ENCODE measurements around the gene C13orf42. TPM values are rescaled to one million over a fixed set of nuclear protein-coding genes. Genes with fewer than 3 reads are reported as not detected.

C13orf42 gene
- total RNA-seq = not detected

GRCh38 chr13:51111174-51111573 lies at the start of gene C13orf42:
Gene C13orf42, minus strand, starts transcription at chr13:51111274. Its CDS starts 65 bp downstream, at chr13:51111209.
- no peak for DNase-seq (ENCODE audit: low spot score)
- intact Hi-C loops (cut with DNase I) = no loop called here
- no peak for ATAC-seq

GRCh38 chr13:51158880-51159518 lies 47.9 kb upstream of the C13orf42 start:
- intact Hi-C loops (cut with DNase I) = no loop called here
- DNase-seq (ENCODE audit: low spot score) (no peak), ATAC-seq (no peak)

- DNase-seq (ENCODE audit: low spot score) (no peak), ATAC-seq (no peak)
- intact Hi-C loops (cut with DNase I) = no loop called here
These were observed 47.3 kb upstream of the C13orf42 start for GRCh38 chr13:51158365-51158764.

- intact Hi-C loops (cut with DNase I) = no loop called here
These were observed 45.6 kb upstream of the C13orf42 start for GRCh38 chr13:51156648-51157047.

GRCh38 chr13:51155776-51156515 lies 44.9 kb upstream of the C13orf42 start:
- intact Hi-C loops (cut with DNase I) = no loop called here

More at GRCh38 chr13:51156648-51157047, 45.6 kb upstream of the C13orf42 start:
- ATAC-seq (no peak), DNase-seq (ENCODE audit: low spot score) (no peak)

GRCh38 chr13:51155161-51155560 lies 44.1 kb upstream of the C13orf42 start:
- intact Hi-C loops (cut with DNase I) = no loop called here
- ATAC-seq (no peak), DNase-seq (ENCODE audit: low spot score) (no peak)

More at GRCh38 chr13:51155776-51156515, 44.9 kb upstream of the C13orf42 start:
- DNase-seq (ENCODE audit: low spot score) = no peak
- no peak for ATAC-seq

GRCh38 chr13:51154029-51154555 lies 43.0 kb upstream of the C13orf42 start:
- intact Hi-C loops (cut with DNase I) = no loop called here
- ATAC-seq (peak; percentile 34), DNase-seq (ENCODE audit: low spot score) (no peak)

GRCh38 chr13:51153527-51153926 lies 42.5 kb upstream of the C13orf42 start:
- no peak for DNase-seq (ENCODE audit: low spot score)
- no peak for ATAC-seq
- intact Hi-C loops (cut with DNase I) = no loop called here

GRCh38 chr13:51152701-51153100 lies 41.6 kb upstream of the C13orf42 start:
- ATAC-seq (no peak), DNase-seq (ENCODE audit: low spot score) (no peak)
- intact Hi-C loops (cut with DNase I) = no loop called here

GRCh38 chr13:51151463-51151862 lies 40.4 kb upstream of the C13orf42 start:
- DNase-seq (ENCODE audit: low spot score) (no peak), ATAC-seq (no peak)
- intact Hi-C loops (cut with DNase I) = loop anchor here (2.0 kb wide), 1 partner anchor 133 kb away; no protein-coding TSS in a partner anchor

GRCh38 chr13:51148952-51149573 lies 38.0 kb upstream of the C13orf42 start:
- DNase-seq (ENCODE audit: low spot score) (peak; percentile 68), ATAC-seq (peak; percentile 84)
- intact Hi-C loops (cut with DNase I) = loop anchor here (5.0 kb wide), 1 partner anchor 73 kb away; the partner anchor contains the start of gene FAM124A

- intact Hi-C loops (cut with DNase I) = loop anchor here (5.0 kb wide), 1 partner anchor 74 kb away; the partner anchor contains the start of gene FAM124A
- DNase-seq (ENCODE audit: low spot score) (no peak), ATAC-seq (peak; percentile 45)
These were observed 37.3 kb upstream of the C13orf42 start for GRCh38 chr13:51148223-51148951.

- no peak for ATAC-seq
- intact Hi-C loops (cut with DNase I) = loop anchor here (5.0 kb wide), 1 partner anchor 75 kb away; the partner anchor contains the start of gene FAM124A
- DNase-seq (ENCODE audit: low spot score) = no peak
These were observed 36.7 kb upstream of the C13orf42 start for GRCh38 chr13:51147732-51148131.

GRCh38 chr13:51146667-51147066 lies 35.6 kb upstream of the C13orf42 start:
- no peak for DNase-seq (ENCODE audit: low spot score)
- ATAC-seq = no peak
- intact Hi-C loops (cut with DNase I) = loop anchor here (5.0 kb wide), 1 partner anchor 76 kb away; the partner anchor contains the start of gene FAM124A

GRCh38 chr13:51137250-51137649 lies 26.2 kb upstream of the C13orf42 start:
- no peak for DNase-seq (ENCODE audit: low spot score)
- intact Hi-C loops (cut with DNase I) = no loop called here
- no peak for ATAC-seq

- DNase-seq (ENCODE audit: low spot score) (no peak), ATAC-seq (no peak)
- intact Hi-C loops (cut with DNase I) = no loop called here
These were observed 25.4 kb upstream of the C13orf42 start for GRCh38 chr13:51136276-51136980.

- DNase-seq (ENCODE audit: low spot score) (no peak), ATAC-seq (no peak)
- intact Hi-C loops (cut with DNase I) = no loop called here
These were observed 23.8 kb upstream of the C13orf42 start for GRCh38 chr13:51134763-51135365.

GRCh38 chr13:51130348-51130747 lies 19.3 kb upstream of the C13orf42 start:
- no peak for ATAC-seq

More at GRCh38 chr13:51130348-51130747, 19.3 kb upstream of the C13orf42 start:
- DNase-seq (ENCODE audit: low spot score) = no peak
- intact Hi-C loops (cut with DNase I) = no loop called here

All from sciatic nerve (tissue), 2 donors.